Measurements from ENCODE around the gene TULP1.

Gene TULP1

DNA sequence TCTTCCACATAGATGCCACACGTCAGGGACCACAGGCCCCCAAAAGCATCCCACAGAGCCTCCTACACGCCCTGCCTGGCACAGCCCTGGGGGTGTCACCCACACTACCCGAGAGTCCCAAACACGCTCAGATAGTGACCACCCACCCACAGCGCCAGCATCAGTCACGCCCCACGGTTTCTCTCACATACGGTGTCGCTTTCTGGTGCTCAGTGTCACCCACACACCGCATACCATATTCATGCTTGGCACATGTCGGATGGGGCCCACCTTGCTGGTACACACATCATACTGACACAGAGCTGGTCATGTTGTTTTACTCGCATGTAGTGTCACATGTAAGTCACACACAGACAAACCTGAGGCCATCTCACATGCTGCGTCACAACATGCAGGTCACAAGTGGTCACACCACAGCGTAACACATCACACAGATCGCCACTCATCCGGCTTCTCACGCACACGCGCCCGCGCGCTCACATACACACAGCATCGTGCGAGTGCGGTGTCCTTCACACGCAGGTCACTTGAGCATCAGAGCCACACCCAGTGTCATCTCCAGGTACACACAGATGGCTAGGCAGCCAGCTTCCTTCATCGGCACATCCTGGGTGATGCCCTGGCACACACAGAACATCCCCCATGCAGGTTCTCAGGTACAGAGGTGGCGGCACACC is 19.3 kb downstream of the TULP1 start:
- Histone ChIP-seq H3K9me2 (replicated peaks; ENCODE audit: low read depth, low read length) (no peaks in the 10 kb centered on the region), H3K27me3 (ENCODE audit: insufficient read depth, low read length, poor library complexity, severe bottlenecking) (peaks cover 10% of the 10 kb centered on the region), H4K20me1 (ENCODE audit: insufficient read depth, low read length, poor library complexity, severe bottlenecking) (no peaks in the 10 kb centered on the region), H3K9me3 (ENCODE audit: insufficient read depth, low read depth, low read length) (no peaks in the 10 kb centered on the region), H3F3A (ENCODE audit: low read depth) (no peaks in the 10 kb centered on the region), H2AFZ (ENCODE audit: low read length) (no peak overlapping the region), H3K4me3 (ENCODE audit: low read length, poor library complexity, severe bottlenecking) (no peak overlapping the region), H3K4me1 (ENCODE audit: insufficient read depth, low read length, poor library complexity, severe bottlenecking) (peaks cover 28% of the 10 kb centered on the region), H3K79me2 (ENCODE audit: insufficient read depth, low read length) (no peaks in the 10 kb centered on the region), H3K9ac (ENCODE audit: low read depth, low read length, poor library complexity, severe bottlenecking) (no peak overlapping the region), H3K4me2 (ENCODE audit: low read depth, low read length, poor library complexity, severe bottlenecking) (no peak overlapping the region), H3K36me3 (ENCODE audit: insufficient read depth, low read length) (no peaks in the 10 kb centered on the region)
- TF ChIP-seq, protein P1, sequence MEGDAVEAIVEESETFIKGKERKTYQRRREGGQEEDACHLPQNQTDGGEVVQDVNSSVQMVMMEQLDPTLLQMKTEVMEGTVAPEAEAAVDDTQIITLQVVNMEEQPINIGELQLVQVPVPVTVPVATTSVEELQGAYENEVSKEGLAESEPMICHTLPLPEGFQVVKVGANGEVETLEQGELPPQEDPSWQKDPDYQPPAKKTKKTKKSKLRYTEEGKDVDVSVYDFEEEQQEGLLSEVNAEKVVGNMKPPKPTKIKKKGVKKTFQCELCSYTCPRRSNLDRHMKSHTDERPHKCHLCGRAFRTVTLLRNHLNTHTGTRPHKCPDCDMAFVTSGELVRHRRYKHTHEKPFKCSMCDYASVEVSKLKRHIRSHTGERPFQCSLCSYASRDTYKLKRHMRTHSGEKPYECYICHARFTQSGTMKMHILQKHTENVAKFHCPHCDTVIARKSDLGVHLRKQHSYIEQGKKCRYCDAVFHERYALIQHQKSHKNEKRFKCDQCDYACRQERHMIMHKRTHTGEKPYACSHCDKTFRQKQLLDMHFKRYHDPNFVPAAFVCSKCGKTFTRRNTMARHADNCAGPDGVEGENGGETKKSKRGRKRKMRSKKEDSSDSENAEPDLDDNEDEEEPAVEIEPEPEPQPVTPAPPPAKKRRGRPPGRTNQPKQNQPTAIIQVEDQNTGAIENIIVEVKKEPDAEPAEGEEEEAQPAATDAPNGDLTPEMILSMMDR (conservative IDR thresholded peaks at IDR 0.05; ENCODE audit: low read length), result no peak
- no peak for TF ChIP-seq EZH2phosphoT487 (IDR thresholded peaks at IDR 0.05; ENCODE audit: borderline replicate concordance)

DNA sequence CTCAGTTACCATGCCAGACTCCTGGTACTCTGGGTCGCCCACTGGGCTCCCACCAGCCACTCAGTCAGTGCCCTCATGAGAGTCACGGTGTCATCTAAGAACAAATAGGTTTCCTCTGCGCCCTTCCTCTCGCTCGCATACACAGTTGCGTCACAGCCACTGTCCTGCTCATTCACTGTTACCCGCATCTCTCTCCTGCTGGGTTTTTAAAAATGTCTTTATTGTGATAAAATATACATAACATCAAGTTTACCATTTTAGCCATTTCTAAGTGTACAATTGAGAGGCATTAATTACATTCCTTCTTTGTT is 19.8 kb downstream of the TULP1 start:
- Histone ChIP-seq H3F3A (ENCODE audit: low read depth) (no peaks in the 10 kb centered on the region), H3K36me3 (ENCODE audit: insufficient read depth, low read length) (no peaks in the 10 kb centered on the region), H3K79me2 (ENCODE audit: insufficient read depth, low read length) (no peaks in the 10 kb centered on the region), H3K4me3 (ENCODE audit: low read length, poor library complexity, severe bottlenecking) (no peak overlapping the region), H3K27me3 (ENCODE audit: insufficient read depth, low read length, poor library complexity, severe bottlenecking) (peaks cover 6% of the 10 kb centered on the region), H3K4me2 (ENCODE audit: low read depth, low read length, poor library complexity, severe bottlenecking) (no peak overlapping the region), H2AFZ (ENCODE audit: low read length) (no peak overlapping the region), H3K4me1 (ENCODE audit: insufficient read depth, low read length, poor library complexity, severe bottlenecking) (peaks cover 28% of the 10 kb centered on the region), H3K9me2 (replicated peaks; ENCODE audit: low read depth, low read length) (no peaks in the 10 kb centered on the region), H3K9me3 (ENCODE audit: insufficient read depth, low read depth, low read length) (no peaks in the 10 kb centered on the region), H4K20me1 (ENCODE audit: insufficient read depth, low read length, poor library complexity, severe bottlenecking) (no peaks in the 10 kb centered on the region), H3K9ac (ENCODE audit: low read depth, low read length, poor library complexity, severe bottlenecking) (no peak overlapping the region)
- TF ChIP-seq, protein P1 (conservative IDR thresholded peaks at IDR 0.05; ENCODE audit: low read length), result no peak
- no peak for TF ChIP-seq EZH2phosphoT487 (IDR thresholded peaks at IDR 0.05; ENCODE audit: borderline replicate concordance)

DNA sequence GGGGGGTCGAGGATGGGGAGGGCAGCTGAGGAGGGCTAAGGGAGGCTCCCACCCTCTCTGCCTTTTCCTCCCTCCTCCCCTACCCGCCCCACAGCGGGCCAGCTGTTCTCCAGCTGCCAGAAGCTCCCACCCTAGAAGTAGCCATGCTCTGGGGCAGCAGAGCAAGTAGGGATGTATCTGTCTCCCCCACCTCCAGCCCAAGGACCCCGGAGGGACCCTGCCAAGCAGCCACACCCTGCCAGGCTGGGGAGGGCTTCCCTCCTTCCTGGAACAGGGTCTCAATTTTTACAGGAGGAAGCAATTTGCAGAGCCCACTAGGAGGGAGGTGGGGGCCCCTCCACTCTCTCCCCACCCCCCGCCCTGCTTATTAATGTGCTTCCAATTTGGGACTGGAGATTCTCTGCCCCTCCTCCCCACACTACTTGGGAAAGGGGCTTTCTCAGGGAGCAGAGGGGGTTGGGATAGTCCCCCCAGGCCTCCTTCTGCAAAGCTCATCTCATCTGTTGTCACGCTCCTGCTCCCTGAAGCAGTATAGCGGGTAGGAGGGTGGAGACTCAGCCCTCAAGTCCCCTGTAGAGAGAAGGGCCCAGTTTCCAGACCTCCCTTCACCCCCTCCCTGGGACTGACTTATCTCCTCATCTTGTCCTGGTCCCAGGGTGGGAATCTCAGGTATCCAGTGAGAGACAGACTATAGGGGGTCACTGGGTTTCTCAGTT is 20.3 kb downstream of the TULP1 start:
- Histone ChIP-seq H3K4me3 (ENCODE audit: low read length, poor library complexity, severe bottlenecking) (no peak overlapping the region), H2AFZ (ENCODE audit: low read length) (no peak overlapping the region), H3K4me2 (ENCODE audit: low read depth, low read length, poor library complexity, severe bottlenecking) (no peak overlapping the region), H3K9me2 (replicated peaks; ENCODE audit: low read depth, low read length) (no peaks in the 10 kb centered on the region), H4K20me1 (ENCODE audit: insufficient read depth, low read length, poor library complexity, severe bottlenecking) (no peaks in the 10 kb centered on the region), H3K9me3 (ENCODE audit: insufficient read depth, low read depth, low read length) (no peaks in the 10 kb centered on the region), H3K4me1 (ENCODE audit: insufficient read depth, low read length, poor library complexity, severe bottlenecking) (peaks cover 22% of the 10 kb centered on the region), H3K36me3 (ENCODE audit: insufficient read depth, low read length) (no peaks in the 10 kb centered on the region), H3K27me3 (ENCODE audit: insufficient read depth, low read length, poor library complexity, severe bottlenecking) (peaks cover 1% of the 10 kb centered on the region), H3K79me2 (ENCODE audit: insufficient read depth, low read length) (no peaks in the 10 kb centered on the region), H3F3A (ENCODE audit: low read depth) (no peaks in the 10 kb centered on the region), H3K9ac (ENCODE audit: low read depth, low read length, poor library complexity, severe bottlenecking) (no peak overlapping the region)
- TF ChIP-seq, protein P1 (conservative IDR thresholded peaks at IDR 0.05; ENCODE audit: low read length), result no peak
- no peak for TF ChIP-seq EZH2phosphoT487 (IDR thresholded peaks at IDR 0.05; ENCODE audit: borderline replicate concordance)

Measured in Loucy (cell line).